ENCODE data around the gene RCAN2. TPM values are rescaled to one million over a fixed set of nuclear protein-coding genes. Genes with fewer than 3 reads are reported as not detected.

RCAN2 gene
- total and polyA plus RNA-seq, 2 donors (not counting 1 experiment from before 2014, with no cell fraction given): not detected

DNA sequence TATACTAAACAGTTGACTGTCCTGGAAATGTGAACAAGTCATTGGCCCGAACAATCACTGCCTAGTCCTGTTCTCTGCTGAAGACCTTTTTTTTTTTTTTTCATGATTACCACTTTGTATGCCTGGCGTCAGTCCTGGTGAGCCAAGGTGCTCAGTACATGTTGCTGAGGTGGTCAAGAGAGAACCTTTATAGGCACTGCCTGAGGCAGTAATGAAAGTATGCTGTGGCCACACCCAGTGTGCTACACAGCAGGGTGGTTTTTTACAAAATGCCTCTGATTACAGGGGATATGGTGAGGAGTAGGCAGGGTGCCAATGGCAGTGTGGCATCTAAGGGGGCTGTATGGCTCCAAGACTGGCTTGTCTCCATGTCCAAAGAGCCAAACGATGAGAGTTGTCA lies 185.4 kb downstream of the RCAN2 start:
- Mint-ChIP-seq H3K27me3 (peaks cover 5% of the 10 kb centered on the region), H3K9me3 (ENCODE audit: insufficient read depth) (no peaks in the 10 kb centered on the region), H3K4me3 (no peak overlapping the region), H3K27ac (no peak overlapping the region), H3K4me1 (no peaks in the 10 kb centered on the region)
- no peak overlapping the region for H2AFZ ChIP-seq (ENCODE audit: insufficient read depth, low read depth, low read length, poor library complexity, severe bottlenecking)
- ChIA-PET CTCF (no interaction called here), POLR2A (no interaction called here)
- no peaks in the 10 kb centered on the region for H4K20me1 ChIP-seq (ENCODE audit: control insufficient read depth, insufficient read depth, low read length, poor library complexity, severe bottlenecking)
- H3K27ac ChIP-seq (ENCODE audit: low read length in 2 of 2): no peak overlapping the region
- no peaks in the 10 kb centered on the region for H3K9me3 ChIP-seq (ENCODE audit: control extremely low read depth in 1 of 3, control insufficient read depth in 2 of 3, insufficient read depth in 1 of 3, low read length in 2 of 3)
- no peak overlapping the region for H3K9ac ChIP-seq (ENCODE audit: low read length)
- no peak overlapping the region for H3K4me3 ChIP-seq (ENCODE audit: control extremely low read depth in 1 of 5, extremely low read depth in 1 of 5, insufficient read depth in 1 of 5, low read depth in 2 of 5, low read length in 4 of 5)
- no peaks in the 10 kb centered on the region for H3K27me3 ChIP-seq (replicated peaks in 1 of 4; ENCODE audit: control extremely low read depth in 1 of 4, control insufficient read depth in 3 of 4, insufficient read depth in 4 of 4, low read length in 3 of 4)
- no peak overlapping the region for H3K4me2 ChIP-seq (replicated peaks; ENCODE audit: low read depth, low read length, poor library complexity, severe bottlenecking)
- intact Hi-C loops (cut with micrococcal nuclease): no loop called here
- WGBS (ENCODE audit: insufficient coverage): 87% methylated on average over 3 of the region's 3 CpGs
- ATAC-seq (ENCODE audit: low read depth): no peak
- no peaks in the 10 kb centered on the region for H3K4me1 ChIP-seq (ENCODE audit: control insufficient read depth in 2 of 2, insufficient read depth in 2 of 2, low read length in 2 of 2)
- no peak for DNase-seq
- H3K36me3 ChIP-seq (replicated peaks in 1 of 2; ENCODE audit: control extremely low read depth in 1 of 2, control insufficient read depth in 1 of 2, extremely low read depth in 1 of 2, insufficient read depth in 2 of 2, low read length in 1 of 2): no peaks in the 10 kb centered on the region
- no peaks in the 10 kb centered on the region for H3K79me2 ChIP-seq (ENCODE audit: control insufficient read depth, insufficient read depth, low read length)
- no peak for TF ChIP-seq EZH2 (IDR thresholded peaks at IDR 0.05; ENCODE audit: borderline replicate concordance, insufficient read depth, low read depth, low read length, poor library complexity, severe bottlenecking)
- TF ChIP-seq, protein P1, sequence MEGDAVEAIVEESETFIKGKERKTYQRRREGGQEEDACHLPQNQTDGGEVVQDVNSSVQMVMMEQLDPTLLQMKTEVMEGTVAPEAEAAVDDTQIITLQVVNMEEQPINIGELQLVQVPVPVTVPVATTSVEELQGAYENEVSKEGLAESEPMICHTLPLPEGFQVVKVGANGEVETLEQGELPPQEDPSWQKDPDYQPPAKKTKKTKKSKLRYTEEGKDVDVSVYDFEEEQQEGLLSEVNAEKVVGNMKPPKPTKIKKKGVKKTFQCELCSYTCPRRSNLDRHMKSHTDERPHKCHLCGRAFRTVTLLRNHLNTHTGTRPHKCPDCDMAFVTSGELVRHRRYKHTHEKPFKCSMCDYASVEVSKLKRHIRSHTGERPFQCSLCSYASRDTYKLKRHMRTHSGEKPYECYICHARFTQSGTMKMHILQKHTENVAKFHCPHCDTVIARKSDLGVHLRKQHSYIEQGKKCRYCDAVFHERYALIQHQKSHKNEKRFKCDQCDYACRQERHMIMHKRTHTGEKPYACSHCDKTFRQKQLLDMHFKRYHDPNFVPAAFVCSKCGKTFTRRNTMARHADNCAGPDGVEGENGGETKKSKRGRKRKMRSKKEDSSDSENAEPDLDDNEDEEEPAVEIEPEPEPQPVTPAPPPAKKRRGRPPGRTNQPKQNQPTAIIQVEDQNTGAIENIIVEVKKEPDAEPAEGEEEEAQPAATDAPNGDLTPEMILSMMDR (IDR thresholded peaks at IDR 0.05): no peak

DNA sequence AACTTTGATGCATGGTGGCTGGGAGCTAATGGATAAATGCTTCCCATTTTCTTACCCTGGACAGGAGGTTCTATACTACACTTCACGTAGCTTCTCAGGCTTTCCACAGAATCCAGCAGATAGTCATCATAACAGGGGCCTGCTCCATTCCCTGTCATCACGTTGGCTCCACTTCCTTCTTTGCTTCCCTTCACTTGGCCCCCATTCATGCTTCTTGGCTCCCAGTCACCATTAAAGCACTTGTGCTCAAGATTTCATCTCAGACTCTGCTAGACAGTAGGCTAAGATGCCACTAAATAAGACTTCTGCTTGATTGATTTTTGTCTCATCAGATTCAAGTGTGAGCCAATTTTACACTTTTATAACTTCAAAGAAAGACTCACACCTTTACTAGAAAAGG lies 186.0 kb downstream of the RCAN2 start:
- no peak for ATAC-seq (ENCODE audit: low read depth)
- no peak overlapping the region for H3K9ac ChIP-seq (ENCODE audit: low read length)
- no peak for TF ChIP-seq EZH2 (IDR thresholded peaks at IDR 0.05; ENCODE audit: borderline replicate concordance, insufficient read depth, low read depth, low read length, poor library complexity, severe bottlenecking)
- TF ChIP-seq, protein P1 (IDR thresholded peaks at IDR 0.05): no peak
- intact Hi-C loops (cut with micrococcal nuclease): no loop called here
- H3K36me3 ChIP-seq (replicated peaks in 1 of 2; ENCODE audit: control extremely low read depth in 1 of 2, control insufficient read depth in 1 of 2, extremely low read depth in 1 of 2, insufficient read depth in 2 of 2, low read length in 1 of 2): no peaks in the 10 kb centered on the region
- WGBS (ENCODE audit: insufficient coverage): 85% methylated on average over 2 of the region's 2 CpGs
- H3K27me3 Mint-ChIP-seq: peaks cover 5% of the 10 kb centered on the region
- H3K4me1 ChIP-seq (ENCODE audit: control insufficient read depth in 2 of 2, insufficient read depth in 2 of 2, low read length in 2 of 2): no peaks in the 10 kb centered on the region
- H3K79me2 ChIP-seq (ENCODE audit: control insufficient read depth, insufficient read depth, low read length): no peaks in the 10 kb centered on the region
- H4K20me1 ChIP-seq (ENCODE audit: control insufficient read depth, insufficient read depth, low read length, poor library complexity, severe bottlenecking): no peaks in the 10 kb centered on the region
- H3K4me2 ChIP-seq (replicated peaks; ENCODE audit: low read depth, low read length, poor library complexity, severe bottlenecking): no peak overlapping the region
- H3K27me3 ChIP-seq (replicated peaks in 1 of 4; ENCODE audit: control extremely low read depth in 1 of 4, control insufficient read depth in 3 of 4, insufficient read depth in 4 of 4, low read length in 3 of 4): no peaks in the 10 kb centered on the region
- H2AFZ ChIP-seq (ENCODE audit: insufficient read depth, low read depth, low read length, poor library complexity, severe bottlenecking): no peak overlapping the region
- no peaks in the 10 kb centered on the region for H3K4me1 Mint-ChIP-seq
- H3K4me3 Mint-ChIP-seq: no peak overlapping the region
- H3K4me3 ChIP-seq (ENCODE audit: control extremely low read depth in 1 of 5, extremely low read depth in 1 of 5, insufficient read depth in 1 of 5, low read depth in 2 of 5, low read length in 4 of 5): no peak overlapping the region
- H3K9me3 Mint-ChIP-seq (ENCODE audit: insufficient read depth): no peaks in the 10 kb centered on the region
- H3K27ac Mint-ChIP-seq: no peak overlapping the region
- H3K9me3 ChIP-seq (ENCODE audit: control extremely low read depth in 1 of 3, control insufficient read depth in 2 of 3, insufficient read depth in 1 of 3, low read length in 2 of 3): no peaks in the 10 kb centered on the region
- no peak overlapping the region for H3K27ac ChIP-seq (ENCODE audit: low read length in 2 of 2)
- DNase-seq: no peak
- ChIA-PET CTCF (no interaction called here), POLR2A (no interaction called here)

Measured in B cell (primary cell).